ENCODE data around the gene ADGRL1. TPM values are rescaled to one million over a fixed set of nuclear protein-coding genes. Genes with fewer than 3 reads are reported as not detected.

ADGRL1 gene
- total RNA-seq, 5 donors from 2014 or later (not counting 1 experiment from before 2014, with no cell fraction given): 19.9 to 31.2 (median 28.0) TPM

- CTCF ChIA-PET: no interaction called here
- 98% methylated on average over 10 of the region's 12 CpGs for WGBS (ENCODE audit: insufficient coverage)
- H3K9me3 ChIP-seq: no peaks in the 10 kb centered on the region
- no peak overlapping the region for H3K4me3 Mint-ChIP-seq
- H3K36me3 Mint-ChIP-seq: peaks cover 15% of the 10 kb centered on the region
- no peak overlapping the region for H3K27ac ChIP-seq (ENCODE audit: low read length)
- no peak overlapping the region for H3K27ac Mint-ChIP-seq
- POLR2A ChIA-PET: interaction anchor here in 1 of 2 donors (0.7 kb wide), 1 partner anchor 147 kb away, joined by 3 read pairs; no protein-coding TSS in a partner anchor
- peaks cover 0 to 4% (median 4%) of the 10 kb centered on the region in 3 donors for H3K4me1 Mint-ChIP-seq
- H3K9me3 Mint-ChIP-seq: no peaks in the 10 kb centered on the region
- ATAC-seq (replicated peaks in 1 of 4) (no peak), DNase-seq (no peak)
- peaks cover 12 to 38% of the 10 kb centered on the region in 2 donors for H3K36me3 ChIP-seq (ENCODE audit: control insufficient read depth in 2 of 2, extremely low read depth in 1 of 2, insufficient read depth in 1 of 2, low read length in 1 of 2)
- peaks cover 0 to 3% of the 10 kb centered on the region in 2 experiments for H3K4me1 ChIP-seq (ENCODE audit: control insufficient read depth in 1 of 2, extremely low read depth in 1 of 2, insufficient read depth in 2 of 2, low read length in 2 of 2)
- H3K27me3 ChIP-seq (replicated peaks in 1 of 2; ENCODE audit: control insufficient read depth in 2 of 2, extremely low read depth in 1 of 2, insufficient read depth in 2 of 2, low read length in 1 of 2): no peaks in the 10 kb centered on the region
- no peaks in the 10 kb centered on the region for H3K27me3 Mint-ChIP-seq
- H3K4me3 ChIP-seq (ENCODE audit: control insufficient read depth in 1 of 2, extremely low read depth in 1 of 2, low read length in 1 of 2): no peak overlapping the region
Measured at GRCh38 chr19:14156122-14156521, 49.8 kb downstream of the ADGRL1 start.

- peaks cover 15% of the 10 kb centered on the region for H3K36me3 Mint-ChIP-seq
- WGBS (ENCODE audit: insufficient coverage): 98% methylated on average over 11 of the region's 17 CpGs
- Histone ChIP-seq H3K4me1 (ENCODE audit: control insufficient read depth in 1 of 2, extremely low read depth in 1 of 2, insufficient read depth in 2 of 2, low read length in 2 of 2) (peaks cover 4 to 11% of the 10 kb centered on the region in 2 experiments), H3K36me3 (ENCODE audit: control insufficient read depth in 2 of 2, extremely low read depth in 1 of 2, insufficient read depth in 1 of 2, low read length in 1 of 2) (peaks cover 12 to 38% of the 10 kb centered on the region in 2 donors), H3K27ac (ENCODE audit: low read length) (no peak overlapping the region), H3K9me3 (no peaks in the 10 kb centered on the region), H3K27me3 (replicated peaks in 1 of 2; ENCODE audit: control insufficient read depth in 2 of 2, extremely low read depth in 1 of 2, insufficient read depth in 2 of 2, low read length in 1 of 2) (no peaks in the 10 kb centered on the region), H3K4me3 (ENCODE audit: control insufficient read depth in 1 of 2, extremely low read depth in 1 of 2, low read length in 1 of 2) (no peak overlapping the region)
- DNase-seq (no peak), ATAC-seq (replicated peaks in 1 of 4) (no peak)
- H3K27me3 Mint-ChIP-seq: no peaks in the 10 kb centered on the region
- peaks cover 0 to 7% (median 6%) of the 10 kb centered on the region in 3 donors for H3K4me1 Mint-ChIP-seq
- H3K9me3 Mint-ChIP-seq: no peaks in the 10 kb centered on the region
- CTCF ChIA-PET: no interaction called here
- H3K27ac Mint-ChIP-seq: no peak overlapping the region
- H3K4me3 Mint-ChIP-seq: no peak overlapping the region
- POLR2A ChIA-PET: no interaction called here
Measured at GRCh38 chr19:14155371-14155770, 50.6 kb downstream of the ADGRL1 start.

GRCh38 chr19:14152713-14153112 lies 53.3 kb downstream of the ADGRL1 start:
- no peak overlapping the region for H3K4me3 ChIP-seq (ENCODE audit: control insufficient read depth in 1 of 2, extremely low read depth in 1 of 2, low read length in 1 of 2)
- ChIA-PET CTCF (no interaction called here), POLR2A (interaction anchor here in 1 of 2 donors (0.7 kb wide), 1 partner anchor 11 kb away, joined by 5 read pairs; no protein-coding TSS in a partner anchor)
- no peaks in the 10 kb centered on the region for H3K27me3 ChIP-seq (replicated peaks in 1 of 2; ENCODE audit: control insufficient read depth in 2 of 2, extremely low read depth in 1 of 2, insufficient read depth in 2 of 2, low read length in 1 of 2)
- no peak for ATAC-seq (replicated peaks in 1 of 4)
- no peaks in the 10 kb centered on the region for H3K9me3 Mint-ChIP-seq
- peaks cover 0 to 27% of the 10 kb centered on the region in 2 donors for H3K36me3 ChIP-seq (ENCODE audit: control insufficient read depth in 2 of 2, extremely low read depth in 1 of 2, insufficient read depth in 1 of 2, low read length in 1 of 2)
- peak overlapping the region; percentile 53 to 62 for H3K27ac Mint-ChIP-seq
- 97% methylated on average over 10 of the region's 12 CpGs for WGBS (ENCODE audit: insufficient coverage)
- peaks cover 15% of the 10 kb centered on the region for H3K36me3 Mint-ChIP-seq
- peaks cover 22 to 33% (median 27%) of the 10 kb centered on the region in 3 donors for H3K4me1 Mint-ChIP-seq
- no peaks in the 10 kb centered on the region for H3K9me3 ChIP-seq
- H3K4me1 ChIP-seq (ENCODE audit: control insufficient read depth in 1 of 2, extremely low read depth in 1 of 2, insufficient read depth in 2 of 2, low read length in 2 of 2): peaks cover 20 to 37% of the 10 kb centered on the region in 2 experiments
- DNase-seq: no peak
- H3K27ac ChIP-seq (ENCODE audit: low read length): no peak overlapping the region
- no peak overlapping the region for H3K4me3 Mint-ChIP-seq
- H3K27me3 Mint-ChIP-seq: no peaks in the 10 kb centered on the region

- no peak for DNase-seq
- Histone ChIP-seq H3K27ac (ENCODE audit: low read length) (peak overlapping the region; percentile 88), H3K9me3 (no peaks in the 10 kb centered on the region), H3K4me3 (ENCODE audit: control insufficient read depth in 1 of 2, extremely low read depth in 1 of 2, low read length in 1 of 2) (no peak overlapping the region), H3K27me3 (replicated peaks in 1 of 2; ENCODE audit: control insufficient read depth in 2 of 2, extremely low read depth in 1 of 2, insufficient read depth in 2 of 2, low read length in 1 of 2) (no peaks in the 10 kb centered on the region), H3K4me1 (ENCODE audit: control insufficient read depth in 1 of 2, extremely low read depth in 1 of 2, insufficient read depth in 2 of 2, low read length in 2 of 2) (peaks cover 20 to 38% of the 10 kb centered on the region in 2 experiments), H3K36me3 (ENCODE audit: control insufficient read depth in 2 of 2, extremely low read depth in 1 of 2, insufficient read depth in 1 of 2, low read length in 1 of 2) (peaks cover 0 to 13% of the 10 kb centered on the region in 2 donors)
- ChIA-PET POLR2A (no interaction called here), CTCF (interaction anchor here (0.6 to 2.0 kb wide), 3 partner anchors 14 to 150 kb away, joined by 3 to 7 read pairs (median 3); partner anchors contain the start of gene ASF1B (in 1 of the 2))
- Mint-ChIP-seq H3K4me1 (peaks cover 27 to 41% (median 32%) of the 10 kb centered on the region in 3 donors), H3K27me3 (no peaks in the 10 kb centered on the region), H3K9me3 (no peaks in the 10 kb centered on the region), H3K36me3 (peaks cover 12% of the 10 kb centered on the region), H3K27ac (peak overlapping the region; percentile 97 to 99), H3K4me3 (peak overlapping the region in 1 of 3 donors; percentile 82)
- no peak for ATAC-seq (replicated peaks in 1 of 4)
- 94% methylated on average over 25 of the region's 47 CpGs for WGBS (ENCODE audit: insufficient coverage)
Measured at GRCh38 chr19:14150770-14151661, 55.0 kb downstream of the ADGRL1 start.

GRCh38 chr19:14150041-14150769 lies 55.8 kb downstream of the ADGRL1 start:
- Histone ChIP-seq H3K27me3 (replicated peaks in 1 of 2; ENCODE audit: control insufficient read depth in 2 of 2, extremely low read depth in 1 of 2, insufficient read depth in 2 of 2, low read length in 1 of 2) (no peaks in the 10 kb centered on the region), H3K4me1 (ENCODE audit: control insufficient read depth in 1 of 2, extremely low read depth in 1 of 2, insufficient read depth in 2 of 2, low read length in 2 of 2) (peaks cover 20 to 38% of the 10 kb centered on the region in 2 experiments), H3K27ac (ENCODE audit: low read length) (peak overlapping the region; percentile 88), H3K4me3 (ENCODE audit: control insufficient read depth in 1 of 2, extremely low read depth in 1 of 2, low read length in 1 of 2) (peak overlapping the region; percentile 30 to 63), H3K36me3 (ENCODE audit: control insufficient read depth in 2 of 2, extremely low read depth in 1 of 2, insufficient read depth in 1 of 2, low read length in 1 of 2) (peaks cover 0 to 6% of the 10 kb centered on the region in 2 donors), H3K9me3 (no peaks in the 10 kb centered on the region)
- CTCF ChIA-PET: interaction anchor here (0.6 to 2.0 kb wide), 4 partner anchors 11 to 150 kb away, joined by 3 to 7 read pairs (median 3); partner anchors contain the start of gene ASF1B (in 1 of the 2)
- H3K4me1 Mint-ChIP-seq: peaks cover 33 to 46% (median 38%) of the 10 kb centered on the region in 3 donors
- H3K4me3 Mint-ChIP-seq: peak overlapping the region; percentile 78 to 82 (median 78)
- WGBS (ENCODE audit: insufficient coverage): 85% methylated on average over 4 of the region's 10 CpGs
- no peaks in the 10 kb centered on the region for H3K9me3 Mint-ChIP-seq
- peak in 5 of 35 experiments; percentile 8 to 33 (median 22) for DNase-seq
- peaks cover 9% of the 10 kb centered on the region for H3K36me3 Mint-ChIP-seq
- H3K27me3 Mint-ChIP-seq: no peaks in the 10 kb centered on the region
- POLR2A ChIA-PET: no interaction called here
- peak in 2 of 4 experiments; percentile 9 to 27 for ATAC-seq (replicated peaks in 1 of 4)
- H3K27ac Mint-ChIP-seq: peak overlapping the region; percentile 97 to 99

GRCh38 chr19:14149509-14149994 lies 56.4 kb downstream of the ADGRL1 start:
- H3K9me3 ChIP-seq: no peaks in the 10 kb centered on the region
- no peaks in the 10 kb centered on the region for H3K9me3 Mint-ChIP-seq
- peaks cover 0 to 5% of the 10 kb centered on the region in 2 donors for H3K36me3 ChIP-seq (ENCODE audit: control insufficient read depth in 2 of 2, extremely low read depth in 1 of 2, insufficient read depth in 1 of 2, low read length in 1 of 2)
- DNase-seq (peak; percentile 33 to 76 (median 59)), ATAC-seq (replicated peaks in 1 of 4) (peak; percentile 91 to 92 (median 92))
- H3K4me3 Mint-ChIP-seq: peak overlapping the region; percentile 78 to 82 (median 78)
- H3K27me3 ChIP-seq (replicated peaks in 1 of 2; ENCODE audit: control insufficient read depth in 2 of 2, extremely low read depth in 1 of 2, insufficient read depth in 2 of 2, low read length in 1 of 2): no peaks in the 10 kb centered on the region
- peaks cover 7% of the 10 kb centered on the region for H3K36me3 Mint-ChIP-seq
- H3K27me3 Mint-ChIP-seq: no peaks in the 10 kb centered on the region
- H3K27ac Mint-ChIP-seq: peak overlapping the region; percentile 97 to 99
- peak overlapping the region; percentile 30 to 63 for H3K4me3 ChIP-seq (ENCODE audit: control insufficient read depth in 1 of 2, extremely low read depth in 1 of 2, low read length in 1 of 2)
- under 1% methylated on average over 14 of the region's 21 CpGs for WGBS (ENCODE audit: insufficient coverage)
- POLR2A ChIA-PET: no interaction called here
- CTCF ChIA-PET: interaction anchor here in 1 of 2 donors (0.7 to 2.0 kb wide), 3 partner anchors 11 to 214 kb away, joined by 3 to 7 read pairs (median 4); partner anchors contain the start of gene ASF1B
- H3K27ac ChIP-seq (ENCODE audit: low read length): peak overlapping the region; percentile 88
- H3K4me1 ChIP-seq (ENCODE audit: control insufficient read depth in 1 of 2, extremely low read depth in 1 of 2, insufficient read depth in 2 of 2, low read length in 2 of 2): peaks cover 20 to 38% of the 10 kb centered on the region in 2 experiments
- peaks cover 35 to 48% (median 38%) of the 10 kb centered on the region in 3 donors for H3K4me1 Mint-ChIP-seq

Measured in T-cell (primary cell).